Erythroblast (primary cell): ENCODE data around the gene RCVRN.

Experiments used
- GATA1 ChIP-seq: IDR thresholded peaks from 2 replicates; pipeline ENCODE4 v1.6.1; 2011; ENCODE audit warnings: low read depth, mild to moderate bottlenecking, control low read depth, low read length, moderate library complexity
- POLR2A ChIP-seq: IDR thresholded peaks from 2 replicates; pipeline ENCODE4 v1.6.1; 2011; ENCODE audit warnings: mild to moderate bottlenecking, low read length

GRCh38 chr17:9943343-9943742 lies 38.3 kb upstream of the RCVRN start:
- TF ChIP-seq POLR2A: no peak
- TF ChIP-seq GATA1: no peak
